Mesothelial cell of epicardium (in vitro differentiated cells): ENCODE data around the gene PANK1. TPM values are rescaled to one million over a fixed set of nuclear protein-coding genes. Genes with fewer than 3 reads are reported as not detected.

Source experiments
- DNase-seq, 2 experiments: peaks; one replicate each; pipeline ENCODE4 v3.0.0; 2021; ENCODE audit warnings: low spot score in 2 of 2; ENCODE audit not compliant: unreplicated experiment in 2 of 2
- H3K27ac Mint-ChIP-seq: 2 replicates; pipeline ENCODE4 v1.8.0; 2021; ENCODE audit warnings: mixed read lengths
- H3K27me3 Mint-ChIP-seq: 2 replicates; pipeline ENCODE4 v1.8.0; 2021; ENCODE audit warnings: low read depth, mixed read lengths
- H3K36me3 Mint-ChIP-seq: 2 replicates; pipeline ENCODE4 v1.8.0; 2021; ENCODE audit warnings: mixed read lengths
- H3K4me1 Mint-ChIP-seq: 2 replicates; pipeline ENCODE4 v1.8.0; 2021; ENCODE audit warnings: mixed read lengths
- H3K4me3 Mint-ChIP-seq: 2 replicates; pipeline ENCODE4 v1.8.0; 2021; ENCODE audit warnings: mild to moderate bottlenecking, moderate library complexity, mixed read lengths
- H3K9me3 Mint-ChIP-seq: 2 replicates; pipeline ENCODE4 v1.8.0; 2021; ENCODE audit warnings: mixed read lengths
- CTCF ChIP-seq: fragments of 200-600 bp; sonication (generic); IDR thresholded peaks from one replicate; pipeline ENCODE4 v1.5.0; 2021; ENCODE audit warnings: antibody characterized with exemption; ENCODE audit not compliant: unreplicated experiment
- microRNA-seq: library from miRNA; unstranded; fragments of <30 nt; microRNA quantifications from one replicate; pipeline ENCODE4 v1.2.0, GENCODE V29; 2021; ENCODE audit warnings: inconsistent platforms, mixed read lengths
- total RNA-seq: library from RNA; stranded (reverse); gene quantifications from 3 replicates; pipeline ENCODE4 v1.2.1, GENCODE V29; 2021

The PANK1 gene
- total RNA-seq, 1 donor from 2014 or later: 27.2 TPM

GRCh38 chr10:89536013-89536354 lies 109.1 kb downstream of the PANK1 start:
- H3K27me3 Mint-ChIP-seq: peaks cover 31% of the 10 kb centered on the region
- H3K9me3 Mint-ChIP-seq: no peaks in the 10 kb centered on the region
- DNase-seq: no peak
- TF ChIP-seq CTCF: no peak
- peak overlapping the region; percentile 53 for H3K27ac Mint-ChIP-seq
- no peaks in the 10 kb centered on the region for H3K36me3 Mint-ChIP-seq
- H3K4me3 Mint-ChIP-seq: peak overlapping the region; percentile 63
- H3K4me1 Mint-ChIP-seq: peaks cover 30% of the 10 kb centered on the region

GRCh38 chr10:89535171-89536012 lies 109.7 kb downstream of the PANK1 start, which contains the start of gene SLC16A12:
TSS of gene SLC16A12 (minus strand) at chr10:89535594. CDS start at chr10:89462578, 73,016 bp downstream.
- peak; percentile 32 to 70 for DNase-seq
- no peaks in the 10 kb centered on the region for H3K36me3 Mint-ChIP-seq
- peak within 1 kb of the TSS; percentile 68 for H3K4me3 Mint-ChIP-seq
- peak within 1 kb of the TSS; percentile 53 for H3K27ac Mint-ChIP-seq
- peaks cover 27% of the 10 kb centered on the region for H3K4me1 Mint-ChIP-seq
- H3K9me3 Mint-ChIP-seq: no peaks in the 10 kb centered on the region
- TF ChIP-seq CTCF: no peak
- peaks cover 31% of the 10 kb centered on the region for H3K27me3 Mint-ChIP-seq

GRCh38 chr10:89534826-89535166 lies 110.2 kb downstream of the PANK1 start:
- no peaks in the 10 kb centered on the region for H3K9me3 Mint-ChIP-seq
- H3K4me3 Mint-ChIP-seq: peak overlapping the region; percentile 68
- H3K27me3 Mint-ChIP-seq: peaks cover 31% of the 10 kb centered on the region
- peaks cover 28% of the 10 kb centered on the region for H3K4me1 Mint-ChIP-seq
- no peak for TF ChIP-seq CTCF
- DNase-seq: no peak
- H3K36me3 Mint-ChIP-seq: no peaks in the 10 kb centered on the region
- peak overlapping the region; percentile 30 for H3K27ac Mint-ChIP-seq

Small RNA genes within 50 kb of the gene (microRNA-seq; reads per million reads assigned to microRNA genes)
- gene MIR107: 2,476 reads per million, percentile 86 among the genes with 10 or more reads in this experiment

Other genes with a start within 250 kb of the PANK1 start
- gene IFIT5, start 230.7 kb downstream of the PANK1 start, total RNA-seq: 19.1 to 20.5 TPM (median 20.1 TPM) in 3 replicates
- gene SLC16A12, start 109.6 kb downstream of the PANK1 start, total RNA-seq: 3.0 to 3.1 TPM (median 3.1 TPM) in 3 replicates
- 19.5 to 20.4 TPM (median 20.3 TPM) in 3 replicates for gene KIF20B, start 56.3 kb upstream of the PANK1 start, total RNA-seq